ENCODE measurements around the gene ARHGAP24. TPM values are rescaled to one million over a fixed set of nuclear protein-coding genes. Genes with fewer than 3 reads are reported as not detected.

Gene ARHGAP24
- total RNA-seq, 1 experiment from 2014 or later = 2.1 TPM

DNA sequence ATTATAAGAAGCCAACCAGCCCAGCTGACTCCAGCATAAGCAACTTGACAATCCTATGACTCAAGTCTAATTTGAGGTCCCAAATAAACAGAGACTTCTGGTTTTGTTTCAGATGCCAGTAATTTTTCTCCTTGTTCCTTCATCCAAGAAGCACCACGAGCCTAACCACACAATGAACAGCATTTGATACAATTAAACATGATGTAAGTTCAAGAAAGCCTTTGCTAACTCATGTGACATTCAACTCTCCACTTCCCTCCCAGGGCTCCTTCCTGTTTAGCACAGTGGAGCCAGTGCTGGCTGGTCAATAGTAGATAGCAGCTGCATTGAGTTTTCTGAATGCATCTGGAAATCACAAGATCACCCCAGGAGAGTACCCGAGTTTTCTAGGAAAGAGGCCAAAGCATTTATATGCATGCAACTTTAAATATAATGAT lies 206.3 kb downstream of the ARHGAP24 start:
- no peak overlapping the region for H3K4me3 Mint-ChIP-seq
- ChIA-PET CTCF (interaction anchor here (1.2 kb wide), 1 partner anchor 263 kb away, joined by 4 read pairs; no protein-coding TSS in a partner anchor), POLR2A (no interaction called here)
- DNase-seq (ENCODE audit: low spot score) (no peak), ATAC-seq (no peak)
- H3K27ac Mint-ChIP-seq = no peak overlapping the region; the same call in 1 of the 2 replicates
- peaks cover 41% of the 10 kb centered on the region for H3K4me1 Mint-ChIP-seq
- TF ChIP-seq, protein P1, sequence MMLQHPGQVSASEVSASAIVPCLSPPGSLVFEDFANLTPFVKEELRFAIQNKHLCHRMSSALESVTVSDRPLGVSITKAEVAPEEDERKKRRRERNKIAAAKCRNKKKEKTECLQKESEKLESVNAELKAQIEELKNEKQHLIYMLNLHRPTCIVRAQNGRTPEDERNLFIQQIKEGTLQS (CRISPR knock-in tag; conservative IDR thresholded peaks at IDR 0.05) = no peak
- TF ChIP-seq MAX (CRISPR knock-in tag; IDR thresholded peaks at IDR 0.05) = no peak
- H3K9me3 Mint-ChIP-seq = 0 out of 2 replicates have a peak, but pooled peaks cover 3% of the 10 kb centered on the region
- no peaks in the 10 kb centered on the region for H3K27me3 Mint-ChIP-seq (ENCODE audit: low read depth)
- H3K36me3 Mint-ChIP-seq = no peaks in the 10 kb centered on the region

DNA sequence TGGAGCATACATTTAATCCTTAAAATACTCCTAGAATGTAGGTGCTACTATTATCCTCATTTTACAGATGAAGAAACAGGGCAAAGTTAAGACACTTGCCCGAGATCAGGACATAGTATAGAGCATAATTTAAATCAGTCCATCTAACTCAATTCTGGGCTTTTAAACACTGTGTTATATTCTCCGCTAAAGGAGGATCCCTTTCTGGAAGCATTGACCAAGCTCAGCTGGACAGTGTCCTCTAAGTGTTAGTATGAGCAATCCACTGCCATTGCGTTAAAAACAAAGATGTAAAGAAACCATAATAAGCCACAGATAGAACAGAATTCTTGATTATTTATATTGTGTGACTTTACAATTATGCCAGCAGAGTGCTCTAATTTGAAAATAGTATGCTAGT lies 207.0 kb downstream of the ARHGAP24 start:
- ChIA-PET POLR2A (no interaction called here), CTCF (interaction anchor here (1.2 kb wide), 1 partner anchor 264 kb away, joined by 4 read pairs; no protein-coding TSS in a partner anchor)
- DNase-seq (ENCODE audit: low spot score) (no peak), ATAC-seq (no peak)
- Mint-ChIP-seq H3K36me3 (no peaks in the 10 kb centered on the region), H3K27me3 (ENCODE audit: low read depth) (no peaks in the 10 kb centered on the region), H3K4me1 (peaks cover 34% of the 10 kb centered on the region), H3K9me3 (0 out of 2 replicates have a peak, but pooled peaks cover 3% of the 10 kb centered on the region), H3K4me3 (no peak overlapping the region), H3K27ac (no peak overlapping the region)
- no peak for TF ChIP-seq NFE2L1 (CRISPR knock-in tag; IDR thresholded peaks at IDR 0.05)
- TF ChIP-seq, protein P2, sequence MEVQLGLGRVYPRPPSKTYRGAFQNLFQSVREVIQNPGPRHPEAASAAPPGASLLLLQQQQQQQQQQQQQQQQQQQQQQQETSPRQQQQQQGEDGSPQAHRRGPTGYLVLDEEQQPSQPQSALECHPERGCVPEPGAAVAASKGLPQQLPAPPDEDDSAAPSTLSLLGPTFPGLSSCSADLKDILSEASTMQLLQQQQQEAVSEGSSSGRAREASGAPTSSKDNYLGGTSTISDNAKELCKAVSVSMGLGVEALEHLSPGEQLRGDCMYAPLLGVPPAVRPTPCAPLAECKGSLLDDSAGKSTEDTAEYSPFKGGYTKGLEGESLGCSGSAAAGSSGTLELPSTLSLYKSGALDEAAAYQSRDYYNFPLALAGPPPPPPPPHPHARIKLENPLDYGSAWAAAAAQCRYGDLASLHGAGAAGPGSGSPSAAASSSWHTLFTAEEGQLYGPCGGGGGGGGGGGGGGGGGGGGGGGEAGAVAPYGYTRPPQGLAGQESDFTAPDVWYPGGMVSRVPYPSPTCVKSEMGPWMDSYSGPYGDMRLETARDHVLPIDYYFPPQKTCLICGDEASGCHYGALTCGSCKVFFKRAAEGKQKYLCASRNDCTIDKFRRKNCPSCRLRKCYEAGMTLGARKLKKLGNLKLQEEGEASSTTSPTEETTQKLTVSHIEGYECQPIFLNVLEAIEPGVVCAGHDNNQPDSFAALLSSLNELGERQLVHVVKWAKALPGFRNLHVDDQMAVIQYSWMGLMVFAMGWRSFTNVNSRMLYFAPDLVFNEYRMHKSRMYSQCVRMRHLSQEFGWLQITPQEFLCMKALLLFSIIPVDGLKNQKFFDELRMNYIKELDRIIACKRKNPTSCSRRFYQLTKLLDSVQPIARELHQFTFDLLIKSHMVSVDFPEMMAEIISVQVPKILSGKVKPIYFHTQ (CRISPR knock-in tag; IDR thresholded peaks at IDR 0.05) = no peak
- no peak for TF ChIP-seq ZNF281 (CRISPR knock-in tag; IDR thresholded peaks at IDR 0.05)
- TF ChIP-seq SMAD3 (CRISPR knock-in tag; IDR thresholded peaks at IDR 0.05; ENCODE audit: borderline replicate concordance) = no peak
- TF ChIP-seq FOXP1 (CRISPR knock-in tag; IDR thresholded peaks at IDR 0.05; ENCODE audit: borderline replicate concordance) = no peak
- TF ChIP-seq JUN (CRISPR knock-in tag; IDR thresholded peaks at IDR 0.05) = no peak
- no peak for TF ChIP-seq ZNF263 (CRISPR knock-in tag; IDR thresholded peaks at IDR 0.05; ENCODE audit: low read depth)
- TF ChIP-seq, protein P3, sequence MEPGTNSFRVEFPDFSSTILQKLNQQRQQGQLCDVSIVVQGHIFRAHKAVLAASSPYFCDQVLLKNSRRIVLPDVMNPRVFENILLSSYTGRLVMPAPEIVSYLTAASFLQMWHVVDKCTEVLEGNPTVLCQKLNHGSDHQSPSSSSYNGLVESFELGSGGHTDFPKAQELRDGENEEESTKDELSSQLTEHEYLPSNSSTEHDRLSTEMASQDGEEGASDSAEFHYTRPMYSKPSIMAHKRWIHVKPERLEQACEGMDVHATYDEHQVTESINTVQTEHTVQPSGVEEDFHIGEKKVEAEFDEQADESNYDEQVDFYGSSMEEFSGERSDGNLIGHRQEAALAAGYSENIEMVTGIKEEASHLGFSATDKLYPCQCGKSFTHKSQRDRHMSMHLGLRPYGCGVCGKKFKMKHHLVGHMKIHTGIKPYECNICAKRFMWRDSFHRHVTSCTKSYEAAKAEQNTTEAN (CRISPR knock-in tag; IDR thresholded peaks at IDR 0.05) = no peak
- no peak for TF ChIP-seq MXD4 (CRISPR knock-in tag; IDR thresholded peaks at IDR 0.05; ENCODE audit: borderline replicate concordance)
- TF ChIP-seq EMX1 (CRISPR knock-in tag; IDR thresholded peaks at IDR 0.05) = no peak
- TF ChIP-seq, protein P4, sequence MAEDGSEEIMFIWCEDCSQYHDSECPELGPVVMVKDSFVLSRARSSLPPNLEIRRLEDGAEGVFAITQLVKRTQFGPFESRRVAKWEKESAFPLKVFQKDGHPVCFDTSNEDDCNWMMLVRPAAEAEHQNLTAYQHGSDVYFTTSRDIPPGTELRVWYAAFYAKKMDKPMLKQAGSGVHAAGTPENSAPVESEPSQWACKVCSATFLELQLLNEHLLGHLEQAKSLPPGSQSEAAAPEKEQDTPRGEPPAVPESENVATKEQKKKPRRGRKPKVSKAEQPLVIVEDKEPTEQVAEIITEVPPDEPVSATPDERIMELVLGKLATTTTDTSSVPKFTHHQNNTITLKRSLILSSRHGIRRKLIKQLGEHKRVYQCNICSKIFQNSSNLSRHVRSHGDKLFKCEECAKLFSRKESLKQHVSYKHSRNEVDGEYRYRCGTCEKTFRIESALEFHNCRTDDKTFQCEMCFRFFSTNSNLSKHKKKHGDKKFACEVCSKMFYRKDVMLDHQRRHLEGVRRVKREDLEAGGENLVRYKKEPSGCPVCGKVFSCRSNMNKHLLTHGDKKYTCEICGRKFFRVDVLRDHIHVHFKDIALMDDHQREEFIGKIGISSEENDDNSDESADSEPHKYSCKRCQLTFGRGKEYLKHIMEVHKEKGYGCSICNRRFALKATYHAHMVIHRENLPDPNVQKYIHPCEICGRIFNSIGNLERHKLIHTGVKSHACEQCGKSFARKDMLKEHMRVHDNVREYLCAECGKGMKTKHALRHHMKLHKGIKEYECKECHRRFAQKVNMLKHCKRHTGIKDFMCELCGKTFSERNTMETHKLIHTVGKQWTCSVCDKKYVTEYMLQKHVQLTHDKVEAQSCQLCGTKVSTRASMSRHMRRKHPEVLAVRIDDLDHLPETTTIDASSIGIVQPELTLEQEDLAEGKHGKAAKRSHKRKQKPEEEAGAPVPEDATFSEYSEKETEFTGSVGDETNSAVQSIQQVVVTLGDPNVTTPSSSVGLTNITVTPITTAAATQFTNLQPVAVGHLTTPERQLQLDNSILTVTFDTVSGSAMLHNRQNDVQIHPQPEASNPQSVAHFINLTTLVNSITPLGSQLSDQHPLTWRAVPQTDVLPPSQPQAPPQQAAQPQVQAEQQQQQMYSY (CRISPR knock-in tag; IDR thresholded peaks at IDR 0.05) = no peak
- TF ChIP-seq GABPB1 (CRISPR knock-in tag; IDR thresholded peaks at IDR 0.05) = no peak
- TF ChIP-seq TEAD4 (CRISPR knock-in tag; IDR thresholded peaks at IDR 0.05) = no peak
- TF ChIP-seq, protein P5, sequence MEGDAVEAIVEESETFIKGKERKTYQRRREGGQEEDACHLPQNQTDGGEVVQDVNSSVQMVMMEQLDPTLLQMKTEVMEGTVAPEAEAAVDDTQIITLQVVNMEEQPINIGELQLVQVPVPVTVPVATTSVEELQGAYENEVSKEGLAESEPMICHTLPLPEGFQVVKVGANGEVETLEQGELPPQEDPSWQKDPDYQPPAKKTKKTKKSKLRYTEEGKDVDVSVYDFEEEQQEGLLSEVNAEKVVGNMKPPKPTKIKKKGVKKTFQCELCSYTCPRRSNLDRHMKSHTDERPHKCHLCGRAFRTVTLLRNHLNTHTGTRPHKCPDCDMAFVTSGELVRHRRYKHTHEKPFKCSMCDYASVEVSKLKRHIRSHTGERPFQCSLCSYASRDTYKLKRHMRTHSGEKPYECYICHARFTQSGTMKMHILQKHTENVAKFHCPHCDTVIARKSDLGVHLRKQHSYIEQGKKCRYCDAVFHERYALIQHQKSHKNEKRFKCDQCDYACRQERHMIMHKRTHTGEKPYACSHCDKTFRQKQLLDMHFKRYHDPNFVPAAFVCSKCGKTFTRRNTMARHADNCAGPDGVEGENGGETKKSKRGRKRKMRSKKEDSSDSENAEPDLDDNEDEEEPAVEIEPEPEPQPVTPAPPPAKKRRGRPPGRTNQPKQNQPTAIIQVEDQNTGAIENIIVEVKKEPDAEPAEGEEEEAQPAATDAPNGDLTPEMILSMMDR (IDR thresholded peaks at IDR 0.05) = no peak
- no peak for TF ChIP-seq NFATC4 (CRISPR knock-in tag; IDR thresholded peaks at IDR 0.05)
- TF ChIP-seq IRF2 (CRISPR knock-in tag; IDR thresholded peaks at IDR 0.05; ENCODE audit: borderline replicate concordance, low read depth) = no peak
- TF ChIP-seq ZNF416 (CRISPR knock-in tag; IDR thresholded peaks at IDR 0.05) = no peak
